Measurements from ENCODE around the gene RAD17. TPM values are rescaled to one million over a fixed set of nuclear protein-coding genes. Genes with fewer than 3 reads are reported as not detected.

The RAD17 gene
- total RNA-seq, 4 donors from 2014 or later: 6.1 to 35.1 (median 15.1) TPM

- Histone ChIP-seq H3K27me3 (no peaks in the 10 kb centered on the region), H3K4me1 (no peaks in the 10 kb centered on the region), H3K9me3 (no peaks in the 10 kb centered on the region), H3K4me3 (no peak overlapping the region), H3K27ac (no peak overlapping the region), H3K36me3 (no peaks in the 10 kb centered on the region)
- TF ChIP-seq POLR2A (IDR thresholded peaks at IDR 0.05): no peak
- no peak for TF ChIP-seq CTCF (IDR thresholded peaks at IDR 0.05)
- intact Hi-C loops (cut with DNase I; ENCODE audit: low total_unique reads): no loop called here
- DNase-seq: no peak
Measured at GRCh38 chr5:69462170-69462569, 92.6 kb downstream of the RAD17 start.

Other genes with a start within 250 kb of the RAD17 start
- 10 to 100 TPM in 2 of 4 donors, 1 to 10 TPM in 1, under 1 TPM in 1; under 0.01 to 60.3 (median 10.2) TPM for gene CCNB1, start 202.7 kb upstream of the RAD17 start, total RNA-seq
- gene CENPH, start 180.2 kb upstream of the RAD17 start, total RNA-seq: 10 to 100 TPM in 1 of 4 donors, 1 to 10 TPM in 2, not detected in 1; 1.3 to 12.4 (median 5.3) TPM
- 10 to 100 TPM in 2 of 4 donors, 1 to 10 TPM in 2; 4.4 to 35.3 (median 11.1) TPM for gene CDK7, start 134.9 kb upstream of the RAD17 start, total RNA-seq
- gene CCDC125, start 37.0 kb upstream of the RAD17 start, total RNA-seq: 1 to 10 TPM; 1.8 to 9.9 (median 6.6) TPM
- 10 to 100 TPM; 23.6 to 36.3 (median 28.2) TPM for gene AK6, start 298 bp upstream of the RAD17 start, total RNA-seq
- gene TAF9, start 298 bp upstream of the RAD17 start, total RNA-seq: 10 to 100 TPM; 10.9 to 50.5 (median 32.7) TPM
- gene MARVELD2, start 45.3 kb downstream of the RAD17 start, total RNA-seq: 1 to 10 TPM in 1 of 4 donors, under 1 TPM in 2, not detected in 1; 0.26 to 7.4 (median 0.70) TPM
- gene OCLN, start 123.0 kb downstream of the RAD17 start, total RNA-seq: 10 to 100 TPM in 2 of 4 donors, 1 to 10 TPM in 2; 3.9 to 29.5 (median 7.8) TPM
- gene GTF2H2C, start 190.4 kb downstream of the RAD17 start, total RNA-seq: 10 to 100 TPM in 3 of 4 donors, 1 to 10 TPM in 1; 4.9 to 80.9 (median 26.6) TPM

Data from uterus (tissue), 4 donors.